ENCODE measurements around the gene NKAIN1. TPM values are rescaled to one million over a fixed set of nuclear protein-coding genes. Genes with fewer than 3 reads are reported as not detected.

NKAIN1 gene
- total RNA-seq, 4 donors from 2014 or later = not detected

GRCh38 chr1:31241321-31241720 is 1.6 kb upstream of the NKAIN1 start:
- Histone ChIP-seq H3K27ac (no peak overlapping the region), H3K9me3 (no peaks in the 10 kb centered on the region)
- no peak for TF ChIP-seq CTCF (IDR thresholded peaks at IDR 0.05)
- no peak for TF ChIP-seq POLR2A (IDR thresholded peaks at IDR 0.05)

GRCh38 chr1:31238986-31239613 is 587 bp downstream of the NKAIN1 start:
- peak overlapping the region in 3 of 4 donors; percentile 24 to 44 (median 42) for H3K4me3 ChIP-seq
- TF ChIP-seq POLR2A (IDR thresholded peaks at IDR 0.05) = no peak
- TF ChIP-seq CTCF (IDR thresholded peaks at IDR 0.05) = no peak
- H3K4me1 ChIP-seq = peaks cover 0 to 13% (median 6%) of the 10 kb centered on the region in 4 donors
- H3K9me3 ChIP-seq = no peaks in the 10 kb centered on the region
- peaks cover 0 to 29% of the 10 kb centered on the region in 2 donors for H3K27me3 ChIP-seq
- peak in 1 of 3 donors; percentile 50 for DNase-seq
- H3K36me3 ChIP-seq = no peaks in the 10 kb centered on the region
- H3K27ac ChIP-seq = no peak overlapping the region

More at GRCh38 chr1:31241321-31241720, 1.6 kb upstream of the NKAIN1 start:
- no peak for DNase-seq
- no peak overlapping the region for H3K4me3 ChIP-seq
- no peaks in the 10 kb centered on the region for H3K36me3 ChIP-seq
- peaks cover 0 to 13% (median 6%) of the 10 kb centered on the region in 4 donors for H3K4me1 ChIP-seq
- H3K27me3 ChIP-seq = peaks cover 0 to 29% of the 10 kb centered on the region in 2 donors

GRCh38 chr1:31238612-31238985 is 1.1 kb downstream of the NKAIN1 start:
- no peak overlapping the region for H3K27ac ChIP-seq
- H3K9me3 ChIP-seq = no peaks in the 10 kb centered on the region
- H3K36me3 ChIP-seq = no peaks in the 10 kb centered on the region
- TF ChIP-seq CTCF (IDR thresholded peaks at IDR 0.05) = no peak
- TF ChIP-seq POLR2A (IDR thresholded peaks at IDR 0.05) = no peak
- peaks cover 0 to 13% (median 6%) of the 10 kb centered on the region in 4 donors for H3K4me1 ChIP-seq
- no peak overlapping the region for H3K4me3 ChIP-seq
- peaks cover 0 to 29% of the 10 kb centered on the region in 2 donors for H3K27me3 ChIP-seq
- DNase-seq = no peak

- Histone ChIP-seq H3K27me3 (peaks cover 0 to 16% of the 10 kb centered on the region in 2 donors), H3K4me3 (no peak overlapping the region), H3K4me1 (peaks cover 0 to 11% (median 6%) of the 10 kb centered on the region in 4 donors), H3K36me3 (no peaks in the 10 kb centered on the region), H3K9me3 (no peaks in the 10 kb centered on the region), H3K27ac (no peak overlapping the region)
- TF ChIP-seq POLR2A (IDR thresholded peaks at IDR 0.05) = no peak
- no peak for TF ChIP-seq CTCF (IDR thresholded peaks at IDR 0.05)
- no peak for DNase-seq
Observed at GRCh38 chr1:31234870-31235269, 4.8 kb downstream of the NKAIN1 start.

GRCh38 chr1:31234123-31234708 is 5.5 kb downstream of the NKAIN1 start:
- Histone ChIP-seq H3K4me1 (peaks cover 0 to 5% (median 2%) of the 10 kb centered on the region in 4 donors), H3K27me3 (peaks cover 0 to 12% of the 10 kb centered on the region in 2 donors), H3K27ac (no peak overlapping the region), H3K9me3 (no peaks in the 10 kb centered on the region), H3K36me3 (no peaks in the 10 kb centered on the region), H3K4me3 (no peak overlapping the region)
- TF ChIP-seq POLR2A (IDR thresholded peaks at IDR 0.05) (no peak), CTCF (IDR thresholded peaks at IDR 0.05) (no peak)
- no peak for DNase-seq
